ENCODE measurements around the gene UXT.

GRCh38 chrX:47649271-47649670, 9.7 kb downstream of the UXT start:
- TF ChIP-seq, protein P1, sequence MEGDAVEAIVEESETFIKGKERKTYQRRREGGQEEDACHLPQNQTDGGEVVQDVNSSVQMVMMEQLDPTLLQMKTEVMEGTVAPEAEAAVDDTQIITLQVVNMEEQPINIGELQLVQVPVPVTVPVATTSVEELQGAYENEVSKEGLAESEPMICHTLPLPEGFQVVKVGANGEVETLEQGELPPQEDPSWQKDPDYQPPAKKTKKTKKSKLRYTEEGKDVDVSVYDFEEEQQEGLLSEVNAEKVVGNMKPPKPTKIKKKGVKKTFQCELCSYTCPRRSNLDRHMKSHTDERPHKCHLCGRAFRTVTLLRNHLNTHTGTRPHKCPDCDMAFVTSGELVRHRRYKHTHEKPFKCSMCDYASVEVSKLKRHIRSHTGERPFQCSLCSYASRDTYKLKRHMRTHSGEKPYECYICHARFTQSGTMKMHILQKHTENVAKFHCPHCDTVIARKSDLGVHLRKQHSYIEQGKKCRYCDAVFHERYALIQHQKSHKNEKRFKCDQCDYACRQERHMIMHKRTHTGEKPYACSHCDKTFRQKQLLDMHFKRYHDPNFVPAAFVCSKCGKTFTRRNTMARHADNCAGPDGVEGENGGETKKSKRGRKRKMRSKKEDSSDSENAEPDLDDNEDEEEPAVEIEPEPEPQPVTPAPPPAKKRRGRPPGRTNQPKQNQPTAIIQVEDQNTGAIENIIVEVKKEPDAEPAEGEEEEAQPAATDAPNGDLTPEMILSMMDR (IDR thresholded peaks at IDR 0.05; ENCODE audit: low read depth, low read length), result no peak
- no peak for TF ChIP-seq POLR2A (IDR thresholded peaks at IDR 0.05; ENCODE audit: extremely low read depth, insufficient read length)

All from NB4 (cell line).